ENCODE measurements around the gene C1S.

DNA sequence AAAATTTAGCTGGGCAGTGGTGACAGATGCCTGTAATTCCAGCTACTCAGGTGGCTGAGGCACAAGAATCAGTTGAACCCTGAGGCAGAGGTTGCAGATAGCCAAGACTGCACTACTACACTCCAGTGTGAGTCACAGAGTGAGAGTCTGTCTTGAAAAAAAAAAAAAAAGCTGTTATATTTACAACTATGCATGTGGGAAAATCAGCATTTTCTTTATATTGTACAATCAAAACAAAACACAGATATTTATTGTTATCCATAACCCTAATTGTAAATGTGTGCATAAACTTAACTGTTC lies 19.3 kb downstream of the C1S start:
- TF ChIP-seq EZH2 (IDR thresholded peaks at IDR 0.05; ENCODE audit: borderline replicate concordance, low read depth, low read length) = no peak
- TF ChIP-seq, protein P1, sequence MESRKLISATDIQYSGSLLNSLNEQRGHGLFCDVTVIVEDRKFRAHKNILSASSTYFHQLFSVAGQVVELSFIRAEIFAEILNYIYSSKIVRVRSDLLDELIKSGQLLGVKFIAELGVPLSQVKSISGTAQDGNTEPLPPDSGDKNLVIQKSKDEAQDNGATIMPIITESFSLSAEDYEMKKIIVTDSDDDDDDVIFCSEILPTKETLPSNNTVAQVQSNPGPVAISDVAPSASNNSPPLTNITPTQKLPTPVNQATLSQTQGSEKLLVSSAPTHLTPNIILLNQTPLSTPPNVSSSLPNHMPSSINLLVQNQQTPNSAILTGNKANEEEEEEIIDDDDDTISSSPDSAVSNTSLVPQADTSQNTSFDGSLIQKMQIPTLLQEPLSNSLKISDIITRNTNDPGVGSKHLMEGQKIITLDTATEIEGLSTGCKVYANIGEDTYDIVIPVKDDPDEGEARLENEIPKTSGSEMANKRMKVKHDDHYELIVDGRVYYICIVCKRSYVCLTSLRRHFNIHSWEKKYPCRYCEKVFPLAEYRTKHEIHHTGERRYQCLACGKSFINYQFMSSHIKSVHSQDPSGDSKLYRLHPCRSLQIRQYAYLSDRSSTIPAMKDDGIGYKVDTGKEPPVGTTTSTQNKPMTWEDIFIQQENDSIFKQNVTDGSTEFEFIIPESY (CRISPR knock-in tag; IDR thresholded peaks at IDR 0.05) = no peak
- TF ChIP-seq ZNF165 (CRISPR knock-in tag; IDR thresholded peaks at IDR 0.05; ENCODE audit: borderline replicate concordance) = no peak
- TF ChIP-seq EP300 (IDR thresholded peaks at IDR 0.05; ENCODE audit: low read length) = no peak
- TF ChIP-seq, protein P2, sequence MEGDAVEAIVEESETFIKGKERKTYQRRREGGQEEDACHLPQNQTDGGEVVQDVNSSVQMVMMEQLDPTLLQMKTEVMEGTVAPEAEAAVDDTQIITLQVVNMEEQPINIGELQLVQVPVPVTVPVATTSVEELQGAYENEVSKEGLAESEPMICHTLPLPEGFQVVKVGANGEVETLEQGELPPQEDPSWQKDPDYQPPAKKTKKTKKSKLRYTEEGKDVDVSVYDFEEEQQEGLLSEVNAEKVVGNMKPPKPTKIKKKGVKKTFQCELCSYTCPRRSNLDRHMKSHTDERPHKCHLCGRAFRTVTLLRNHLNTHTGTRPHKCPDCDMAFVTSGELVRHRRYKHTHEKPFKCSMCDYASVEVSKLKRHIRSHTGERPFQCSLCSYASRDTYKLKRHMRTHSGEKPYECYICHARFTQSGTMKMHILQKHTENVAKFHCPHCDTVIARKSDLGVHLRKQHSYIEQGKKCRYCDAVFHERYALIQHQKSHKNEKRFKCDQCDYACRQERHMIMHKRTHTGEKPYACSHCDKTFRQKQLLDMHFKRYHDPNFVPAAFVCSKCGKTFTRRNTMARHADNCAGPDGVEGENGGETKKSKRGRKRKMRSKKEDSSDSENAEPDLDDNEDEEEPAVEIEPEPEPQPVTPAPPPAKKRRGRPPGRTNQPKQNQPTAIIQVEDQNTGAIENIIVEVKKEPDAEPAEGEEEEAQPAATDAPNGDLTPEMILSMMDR (IDR thresholded peaks at IDR 0.05 in 2 of 3, conservative IDR thresholded peaks at IDR 0.05 in 1 of 3; ENCODE audit: insufficient read depth in 2 of 3, low read depth in 1 of 3, low read length in 3 of 3) = no peak
- TF ChIP-seq HNRNPK (IDR thresholded peaks at IDR 0.05; ENCODE audit: low read depth, low read length, poor library complexity, severe bottlenecking) = no peak
- no peak for TF ChIP-seq ZNF263 (CRISPR knock-in tag; IDR thresholded peaks at IDR 0.05; ENCODE audit: borderline replicate concordance)
- TF ChIP-seq, protein P3, sequence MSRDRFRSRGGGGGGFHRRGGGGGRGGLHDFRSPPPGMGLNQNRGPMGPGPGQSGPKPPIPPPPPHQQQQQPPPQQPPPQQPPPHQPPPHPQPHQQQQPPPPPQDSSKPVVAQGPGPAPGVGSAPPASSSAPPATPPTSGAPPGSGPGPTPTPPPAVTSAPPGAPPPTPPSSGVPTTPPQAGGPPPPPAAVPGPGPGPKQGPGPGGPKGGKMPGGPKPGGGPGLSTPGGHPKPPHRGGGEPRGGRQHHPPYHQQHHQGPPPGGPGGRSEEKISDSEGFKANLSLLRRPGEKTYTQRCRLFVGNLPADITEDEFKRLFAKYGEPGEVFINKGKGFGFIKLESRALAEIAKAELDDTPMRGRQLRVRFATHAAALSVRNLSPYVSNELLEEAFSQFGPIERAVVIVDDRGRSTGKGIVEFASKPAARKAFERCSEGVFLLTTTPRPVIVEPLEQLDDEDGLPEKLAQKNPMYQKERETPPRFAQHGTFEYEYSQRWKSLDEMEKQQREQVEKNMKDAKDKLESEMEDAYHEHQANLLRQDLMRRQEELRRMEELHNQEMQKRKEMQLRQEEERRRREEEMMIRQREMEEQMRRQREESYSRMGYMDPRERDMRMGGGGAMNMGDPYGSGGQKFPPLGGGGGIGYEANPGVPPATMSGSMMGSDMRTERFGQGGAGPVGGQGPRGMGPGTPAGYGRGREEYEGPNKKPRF (IDR thresholded peaks at IDR 0.05; ENCODE audit: low read depth, low read length) = no peak
- TF ChIP-seq NR2C2 (CRISPR knock-in tag; IDR thresholded peaks at IDR 0.05) = no peak
- no peak for TF ChIP-seq NR2C2 (tag; IDR thresholded peaks at IDR 0.05)
- no peak for TF ChIP-seq CCNT2 (IDR thresholded peaks at IDR 0.05; ENCODE audit: borderline replicate concordance, extremely low read depth, insufficient read length, low read depth, low read length)
- TF ChIP-seq ESRRA (IDR thresholded peaks at IDR 0.05; ENCODE audit: borderline replicate concordance, low read depth) = no peak
- no peak for TF ChIP-seq MXI1 (IDR thresholded peaks at IDR 0.05; ENCODE audit: low read depth, low read length)

Data from K562 (cell line).